Medulla oblongata (tissue), 1 donor: Measurements from ENCODE around the gene REV1.
"Not testable (repeated sequence)": the region's sequence is repeated elsewhere in the genome, so short reads cannot be mapped to it uniquely, and the experiment has no call there.

Source experiments
- DNase-seq: peaks from one replicate; pipeline ENCODE4 v3.0.0-alpha.2; 2015; ENCODE audit errors: extremely low spot score

The REV1 gene

GRCh38 chr2:99487906-99488305 lies 1.9 kb downstream of the REV1 start:
- no peak for DNase-seq

- DNase-seq, result no peak
These were observed 4.0 kb downstream of the REV1 start for GRCh38 chr2:99485824-99486223.

GRCh38 chr2:99485411-99485810 lies 4.4 kb downstream of the REV1 start:
- no peak for DNase-seq

- DNase-seq, result no peak
These were observed 5.6 kb downstream of the REV1 start for GRCh38 chr2:99484205-99484604.

- no peak for DNase-seq
These were observed 7.9 kb downstream of the REV1 start for GRCh38 chr2:99481941-99482340.

GRCh38 chr2:99481527-99481926 lies 8.3 kb downstream of the REV1 start:
- DNase-seq, result no peak

- no peak for DNase-seq
These were observed 9.4 kb downstream of the REV1 start for GRCh38 chr2:99480390-99480789.

GRCh38 chr2:99478632-99479031 lies 11.2 kb downstream of the REV1 start:
- no peak for DNase-seq

- no peak for DNase-seq
These were observed 12.8 kb downstream of the REV1 start for GRCh38 chr2:99477054-99477453.

GRCh38 chr2:99476629-99477028 lies 13.2 kb downstream of the REV1 start:
- no peak for DNase-seq

GRCh38 chr2:99475095-99475494 lies 14.7 kb downstream of the REV1 start:
- DNase-seq, result not testable (repeated sequence)

GRCh38 chr2:99473518-99474083 lies 16.2 kb downstream of the REV1 start:
- DNase-seq, result no peak

- DNase-seq, result no peak
These were observed 17.2 kb downstream of the REV1 start for GRCh38 chr2:99472600-99472960.

- no peak for DNase-seq
These were observed 17.9 kb downstream of the REV1 start for GRCh38 chr2:99471654-99472599.

GRCh38 chr2:99470957-99471356 lies 18.9 kb downstream of the REV1 start:
- DNase-seq, result no peak

- DNase-seq, result not testable (repeated sequence)
These were observed 19.4 kb downstream of the REV1 start for GRCh38 chr2:99470459-99470858.

- no peak for DNase-seq
These were observed 20.4 kb downstream of the REV1 start for GRCh38 chr2:99469394-99469793.

- DNase-seq, result no peak
These were observed 21.7 kb downstream of the REV1 start for GRCh38 chr2:99468155-99468554.

- no peak for DNase-seq
These were observed 22.4 kb downstream of the REV1 start for GRCh38 chr2:99467390-99467789.

- no peak for DNase-seq
These were observed 27.9 kb downstream of the REV1 start for GRCh38 chr2:99461828-99462483.

GRCh38 chr2:99458529-99458928 lies 31.3 kb downstream of the REV1 start:
- DNase-seq, result no peak

- no peak for DNase-seq
These were observed 38.1 kb downstream of the REV1 start for GRCh38 chr2:99451686-99452085.

- no peak for DNase-seq
These were observed 38.5 kb downstream of the REV1 start for GRCh38 chr2:99451280-99451679.
